Measurements from ENCODE around the gene SMIM22.
"Not testable (repeated sequence)": the region's sequence is repeated elsewhere in the genome, so short reads cannot be mapped to it uniquely, and the experiment has no call there.

Gene SMIM22

DNA sequence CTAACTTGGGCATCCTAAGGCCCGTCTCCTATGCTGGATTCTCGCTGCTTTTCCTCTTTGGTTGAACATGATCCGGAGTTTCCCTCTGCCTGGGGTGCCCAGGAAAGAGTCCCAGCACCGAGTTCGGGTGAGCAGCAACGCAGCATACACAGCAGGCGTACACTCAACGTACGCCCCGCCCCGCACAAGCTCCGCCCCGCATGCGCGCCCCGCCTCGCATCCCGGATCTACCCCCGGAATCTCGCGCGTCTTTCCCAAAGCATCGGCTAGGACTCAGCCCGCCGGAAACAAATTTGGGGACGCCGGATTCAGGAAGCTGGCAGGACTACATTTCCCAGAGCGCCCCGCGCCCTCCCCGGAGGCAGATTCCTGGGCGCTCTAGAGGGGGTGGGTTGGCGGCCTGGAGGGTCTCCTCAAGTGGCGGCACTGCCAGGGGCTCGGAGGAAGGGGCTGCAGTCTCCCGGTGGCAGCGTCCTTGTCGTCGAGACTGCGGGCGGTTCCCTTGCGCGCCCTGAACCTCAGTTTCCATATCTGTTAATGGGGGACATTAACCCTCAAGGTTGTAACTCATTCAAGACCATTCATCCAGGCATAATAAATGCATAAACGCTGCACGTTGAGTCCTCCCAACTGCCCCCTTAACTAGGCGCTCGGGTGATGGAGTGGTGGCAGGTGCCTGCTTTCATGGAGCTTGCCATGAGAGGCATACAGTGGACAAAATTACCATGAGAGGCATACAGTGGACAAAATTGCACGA is 26.4 kb upstream of the SMIM22 start:
- DNase-seq (ENCODE audit: low spot score), result peak; percentile 98

DNA sequence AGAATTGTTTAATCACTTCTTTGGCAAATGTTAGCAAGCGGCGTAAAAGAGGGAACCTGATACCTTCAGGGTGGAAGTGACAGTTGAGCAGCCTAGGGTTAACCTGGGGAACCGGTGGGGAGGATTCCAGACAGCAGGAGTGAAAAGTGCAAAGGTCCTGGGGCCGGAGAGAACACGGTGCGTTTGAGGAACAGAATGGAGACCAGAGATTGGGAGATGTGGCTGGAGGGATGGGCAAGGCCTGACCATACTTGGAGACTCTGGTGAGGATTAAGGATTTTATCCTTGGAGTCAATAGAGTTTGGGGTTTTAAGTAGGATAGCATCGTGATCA is 25.9 kb upstream of the SMIM22 start:
- DNase-seq (ENCODE audit: low spot score), result no peak

DNA sequence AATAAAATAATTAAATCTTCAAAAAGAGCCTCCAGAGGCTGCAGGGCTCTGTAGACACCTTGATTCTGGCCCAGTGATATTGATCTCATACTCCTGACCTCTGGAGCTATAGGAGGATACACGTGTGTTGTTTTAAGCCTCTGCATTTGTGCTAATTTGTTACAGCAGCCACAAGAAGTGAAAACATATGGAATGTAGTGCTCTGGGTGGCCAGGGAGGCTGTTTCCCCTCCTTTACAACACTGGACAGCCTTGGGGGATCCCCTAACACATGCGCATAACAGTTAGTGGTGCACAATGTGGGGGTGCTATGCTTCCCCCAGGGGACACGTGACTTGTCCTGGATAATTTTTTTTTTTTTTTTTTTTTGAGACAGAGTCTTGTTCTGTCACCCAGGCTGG is 23.5 kb upstream of the SMIM22 start:
- no peak for DNase-seq (ENCODE audit: low spot score)

DNA sequence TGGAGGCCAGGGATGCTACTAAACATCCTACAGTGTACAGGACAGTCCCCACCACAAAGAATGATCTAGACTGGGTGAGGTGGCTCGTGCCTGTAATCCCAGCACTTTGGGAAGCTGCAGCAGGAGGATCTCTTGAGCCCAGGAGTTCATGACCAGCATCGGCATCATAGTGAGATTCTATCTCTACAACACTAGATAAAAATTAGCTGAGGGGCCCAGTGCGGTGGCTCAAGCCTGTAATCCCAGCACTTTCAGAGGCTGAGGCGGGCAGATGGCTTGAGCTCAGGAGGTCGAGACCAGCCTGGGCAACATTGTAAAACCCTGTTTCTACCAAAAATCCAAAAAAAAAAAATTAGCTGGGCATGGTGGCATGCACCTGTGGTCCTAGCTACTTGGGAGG is 22.8 kb upstream of the SMIM22 start:
- no peak for DNase-seq (ENCODE audit: low spot score)

DNA sequence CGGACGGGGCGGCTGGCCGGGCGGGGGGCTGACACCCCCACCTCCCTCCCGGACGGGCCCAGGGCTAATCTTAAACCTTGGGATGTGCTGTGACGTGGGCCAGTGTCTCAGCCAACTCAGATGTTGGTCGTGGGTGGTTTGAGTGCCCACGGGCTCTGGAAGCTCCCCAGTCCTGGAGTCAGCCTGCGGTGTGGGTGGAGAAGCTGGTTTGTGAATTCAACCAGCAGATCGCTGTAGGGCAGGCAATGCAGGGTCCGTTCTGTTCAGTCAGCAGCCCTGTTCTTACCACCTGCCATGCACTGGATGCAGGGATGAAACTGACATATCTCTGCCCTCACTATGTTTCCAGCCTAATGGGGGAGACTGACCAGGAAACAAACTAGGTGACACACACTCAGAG is 20.2 kb upstream of the SMIM22 start:
- no peak for DNase-seq (ENCODE audit: low spot score)

DNA sequence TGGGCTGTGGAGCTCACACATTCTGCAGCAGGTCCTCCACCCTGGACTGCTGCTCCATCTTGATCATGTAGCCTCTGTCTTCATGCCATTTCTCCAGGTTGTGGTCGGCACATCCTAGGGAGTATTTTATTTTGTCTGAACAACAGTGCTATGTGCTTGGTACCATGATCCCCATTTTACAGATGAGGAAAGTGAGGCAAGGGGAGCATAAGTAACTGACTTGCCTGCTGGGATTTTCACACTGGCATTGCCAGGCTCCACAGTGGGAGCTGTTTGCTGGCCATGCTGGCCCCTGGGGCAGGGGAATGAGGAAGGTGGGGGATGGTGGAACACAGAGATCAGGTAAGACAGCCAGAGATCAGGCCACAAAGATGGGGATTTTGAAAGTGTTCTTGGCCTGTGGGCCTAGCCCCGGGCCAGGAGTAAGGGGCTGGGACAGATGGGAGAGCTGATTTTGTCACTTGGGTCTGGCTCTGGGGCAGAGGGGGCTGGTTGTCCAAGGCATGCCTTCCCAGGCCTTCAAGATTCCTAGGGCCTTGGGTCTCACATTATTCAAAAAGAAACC is 18.9 kb upstream of the SMIM22 start:
- no peak for DNase-seq (ENCODE audit: low spot score)

DNA sequence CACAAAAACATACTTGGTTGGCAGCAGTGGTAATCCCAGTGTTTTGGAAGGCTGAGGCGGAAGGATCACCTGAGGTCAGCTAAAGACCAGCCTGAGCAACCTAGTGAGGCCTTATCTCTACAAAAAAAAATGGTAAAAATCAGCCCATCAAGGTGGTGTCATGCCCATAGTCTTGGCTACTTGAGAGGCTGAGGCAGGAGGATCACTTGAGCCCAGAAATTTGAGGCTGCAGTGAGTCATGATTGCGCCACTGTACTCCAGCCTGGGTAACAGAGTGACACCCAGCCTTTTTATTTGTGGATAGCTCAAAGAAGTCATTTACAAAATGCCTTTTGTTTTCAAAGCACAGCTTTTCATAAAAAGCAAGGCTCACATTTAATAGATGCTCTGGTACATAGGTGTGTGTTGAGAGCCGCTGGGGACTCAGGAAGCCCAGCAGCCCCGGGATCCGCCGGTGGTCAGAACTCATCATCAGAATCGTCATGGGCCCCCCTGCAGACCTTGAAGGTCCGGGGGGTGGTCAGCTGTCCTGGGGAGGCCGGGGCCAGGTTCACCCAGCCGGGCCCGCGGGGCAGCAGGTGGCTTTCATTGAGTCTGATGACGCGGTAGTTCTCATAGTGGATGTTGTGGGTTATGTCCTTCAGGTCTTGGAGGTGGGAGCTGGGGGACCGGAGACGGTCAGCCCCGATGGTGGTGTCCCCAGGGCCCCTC is 17.7 kb upstream of the SMIM22 start:
- no peak for DNase-seq (ENCODE audit: low spot score)

DNA sequence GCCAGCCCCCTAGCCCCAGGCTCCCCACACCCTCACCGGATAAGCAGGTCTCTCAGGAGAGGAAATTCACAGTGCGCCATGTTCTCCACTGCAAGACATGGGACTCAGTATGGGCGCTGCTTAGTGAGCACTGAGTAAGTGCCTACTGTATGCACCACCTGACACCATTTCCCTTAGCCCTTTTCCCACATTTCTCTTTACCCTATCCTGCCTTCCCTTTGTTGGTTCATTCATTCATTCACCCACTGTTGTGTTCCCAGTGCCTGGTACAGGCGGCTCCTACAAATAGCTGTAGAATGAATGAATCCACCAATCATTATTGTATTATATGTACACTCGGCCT is 17.1 kb upstream of the SMIM22 start:
- no peak for DNase-seq (ENCODE audit: low spot score)

DNA sequence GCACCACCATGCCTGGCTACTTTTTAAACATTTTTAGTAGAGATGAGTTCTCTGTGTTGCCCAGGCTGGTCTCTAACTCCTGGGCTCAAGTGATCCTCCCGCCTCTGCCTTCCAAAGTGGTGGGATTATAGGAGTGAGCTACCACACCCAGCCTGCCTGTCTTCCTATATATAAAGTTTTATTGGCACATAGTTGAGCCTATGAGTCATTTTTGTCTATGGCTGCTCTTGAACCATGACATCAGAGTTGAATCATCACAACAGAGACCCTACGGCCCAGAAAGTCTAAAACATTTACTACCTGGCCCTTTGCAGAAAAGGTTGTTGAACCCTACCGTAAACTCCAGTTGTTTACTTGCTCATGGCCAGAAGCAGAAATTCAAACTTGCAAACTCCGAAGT is 14.9 kb upstream of the SMIM22 start:
- no peak for DNase-seq (ENCODE audit: low spot score)

DNA sequence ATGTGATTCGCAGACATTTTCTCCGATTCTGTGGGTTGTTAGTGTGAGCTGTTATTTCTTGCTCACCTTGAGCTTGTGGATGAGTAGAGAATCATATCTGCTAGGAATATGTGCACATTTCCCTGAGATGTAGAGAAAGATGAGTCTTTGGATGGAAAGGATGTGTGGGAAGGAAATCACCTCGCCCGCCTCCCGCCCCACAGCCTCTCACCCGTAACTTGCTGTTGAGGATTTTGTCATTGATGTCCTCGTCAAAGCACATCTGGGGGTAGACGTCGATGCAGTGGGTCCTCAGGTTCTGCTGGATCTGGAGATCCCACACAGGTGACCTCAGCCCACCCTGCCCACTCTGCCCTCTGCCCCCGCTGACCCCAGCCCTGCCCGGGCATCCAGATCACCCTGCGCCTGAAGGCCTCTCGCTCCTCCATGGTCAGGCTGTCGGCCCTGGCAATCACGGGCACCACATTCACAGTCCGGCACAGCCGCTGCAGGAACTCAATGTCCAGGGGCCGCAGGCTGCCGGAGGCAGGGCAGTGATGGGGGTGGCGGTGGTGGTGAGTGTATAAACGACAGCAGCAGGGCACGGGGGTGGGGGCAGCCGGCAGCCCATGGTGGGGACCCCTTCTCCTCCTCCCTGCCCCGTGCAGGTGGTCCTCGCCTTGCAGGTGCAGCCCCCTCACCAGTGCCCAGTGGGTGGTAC is 11.8 kb upstream of the SMIM22 start:
- DNase-seq (ENCODE audit: low spot score), result no peak

DNA sequence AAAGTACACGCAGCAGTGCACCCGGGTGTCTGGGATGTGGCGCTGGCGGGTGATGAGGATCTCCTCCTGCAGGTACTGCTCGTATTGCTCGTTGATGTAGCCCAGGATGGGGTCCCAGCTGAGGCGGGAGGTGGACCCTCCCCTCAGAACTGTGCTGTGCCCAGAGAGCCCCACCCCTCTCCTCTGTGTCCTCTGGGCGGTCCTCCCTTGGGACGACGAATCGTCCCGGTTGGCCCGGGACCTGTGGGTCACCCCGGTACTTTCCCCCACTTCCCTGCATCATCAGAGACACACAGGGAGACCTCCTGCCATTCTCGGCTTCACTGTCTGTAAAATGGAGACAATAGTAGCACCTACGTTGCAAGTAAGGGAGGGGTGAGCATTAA is 11.2 kb upstream of the SMIM22 start:
- no peak for DNase-seq (ENCODE audit: low spot score)

DNA sequence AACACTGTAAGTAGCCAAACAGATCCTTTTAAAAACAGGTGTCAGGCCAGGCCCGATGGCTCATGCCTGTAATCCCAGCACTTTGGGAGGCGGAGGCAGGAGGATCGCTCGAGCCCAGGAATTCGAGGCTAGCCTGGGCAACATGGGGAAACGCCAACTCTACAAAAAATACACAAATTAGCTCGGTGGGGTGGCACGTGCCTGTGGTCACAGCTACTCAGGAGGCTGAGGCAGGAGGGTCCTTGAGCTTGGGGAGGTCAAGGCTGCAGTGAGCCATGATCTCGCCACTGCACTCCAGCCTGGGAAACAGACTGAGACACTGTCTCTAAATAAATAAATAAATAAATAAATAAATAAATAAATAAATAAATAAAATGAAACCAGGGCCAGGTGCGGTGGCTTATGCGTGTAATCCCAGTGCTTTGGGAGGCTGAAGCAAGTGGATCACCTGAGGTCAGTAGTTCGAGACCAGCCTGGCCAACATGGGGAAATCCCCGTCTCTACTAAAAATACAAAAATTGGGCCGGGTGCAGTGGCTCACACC is 10.7 kb upstream of the SMIM22 start:
- not testable (repeated sequence) for DNase-seq (ENCODE audit: low spot score)

DNA sequence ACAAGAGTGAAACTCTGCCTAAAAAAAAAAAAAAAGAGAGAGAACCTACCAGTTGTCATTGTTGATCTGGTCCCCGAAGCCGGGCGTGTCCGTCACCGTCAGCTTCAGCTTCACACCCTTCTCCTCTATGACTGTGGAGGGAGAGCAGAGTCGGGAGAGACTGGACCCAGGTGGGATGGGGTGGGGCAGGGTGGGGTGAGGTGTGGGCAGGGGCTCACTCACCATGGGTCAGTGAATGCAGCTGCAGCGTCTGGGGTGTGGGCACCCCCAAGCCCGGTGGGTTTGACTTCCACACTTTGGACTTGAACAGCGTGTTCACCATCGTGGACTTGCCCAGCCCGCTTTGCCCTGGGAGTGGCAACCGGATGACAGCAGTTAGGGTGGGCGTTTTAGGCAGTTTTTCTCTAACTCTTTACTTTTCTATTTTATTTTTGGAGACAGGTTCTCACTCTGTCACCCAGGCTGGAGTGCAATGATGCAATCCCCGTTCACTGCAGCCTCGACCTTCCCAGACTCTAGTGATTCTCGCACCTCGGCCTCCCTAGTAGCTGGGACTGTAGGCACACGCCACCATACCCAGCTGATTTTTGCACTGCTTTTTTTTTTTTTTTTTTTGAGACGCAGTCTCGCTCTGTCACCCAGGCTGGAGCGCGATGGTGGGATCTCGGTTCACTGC is 9.3 kb upstream of the SMIM22 start:
- no peak for DNase-seq (ENCODE audit: low spot score)

DNA sequence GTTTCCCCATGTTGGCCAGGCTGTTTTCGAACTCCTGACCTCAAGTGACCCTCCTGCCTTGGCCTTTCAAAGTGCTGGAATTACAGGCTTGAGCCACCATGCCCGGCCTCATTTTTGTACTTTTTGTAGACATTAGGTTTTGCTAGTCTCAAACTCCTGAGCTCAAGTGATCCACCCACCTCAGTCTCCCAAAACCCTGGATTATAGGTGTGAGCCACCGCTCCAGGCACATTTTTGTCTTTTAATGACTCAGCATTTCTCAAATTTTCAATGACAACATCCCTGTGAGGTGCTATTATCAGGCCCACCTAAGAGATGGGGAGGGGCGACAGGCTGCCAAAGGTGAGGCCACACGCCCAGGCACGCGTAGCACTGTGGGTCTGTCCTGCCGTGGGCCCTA is 8.1 kb upstream of the SMIM22 start:
- no peak for DNase-seq (ENCODE audit: low spot score)

DNA sequence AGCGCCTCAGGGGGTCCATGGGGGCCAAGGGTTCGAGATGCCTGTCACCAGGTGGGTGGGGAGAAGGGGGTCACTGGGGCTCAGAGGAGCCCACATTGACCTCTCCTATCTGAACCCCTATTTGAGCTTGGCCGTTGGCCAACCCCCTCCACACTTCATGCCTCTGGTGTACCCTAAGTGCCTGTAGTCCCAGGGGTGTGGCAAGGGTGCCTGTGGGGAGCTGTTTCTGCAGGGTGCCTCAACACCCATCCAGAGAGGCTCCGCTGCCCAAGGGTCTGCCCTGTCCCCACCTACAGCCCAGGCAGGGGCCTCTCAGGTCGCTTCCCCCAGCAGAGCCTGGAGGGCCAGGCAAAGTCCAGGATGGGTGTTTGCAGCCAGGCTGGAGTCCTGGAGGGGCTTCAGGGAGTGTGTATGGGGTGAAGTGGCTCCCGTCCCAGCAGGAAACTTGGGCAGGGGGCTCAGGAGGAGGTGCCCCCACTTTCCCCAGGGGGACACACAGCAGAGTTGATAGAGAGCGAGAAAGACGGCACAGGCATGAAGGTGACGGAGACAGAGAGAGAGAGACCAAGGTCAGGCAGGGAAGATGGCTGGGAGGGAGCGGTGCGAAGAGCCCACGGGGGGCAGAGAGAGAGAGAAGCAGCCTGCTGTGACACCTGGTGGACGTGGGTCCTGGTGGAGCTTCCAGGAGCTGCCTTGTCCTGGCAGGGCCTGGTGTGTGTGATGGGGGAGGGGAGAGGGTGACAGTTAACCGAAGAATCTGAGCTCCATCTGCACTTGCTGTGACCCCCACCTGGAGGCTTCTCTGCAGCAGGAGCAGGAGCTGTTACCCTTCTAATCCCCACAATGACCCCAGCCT is 7.3 kb upstream of the SMIM22 start, which contains the start of gene SEPTIN12:
SEPTIN12 (minus strand) TSS at position 719 of the 856 bp plus-strand sequence; CDS start at position 19, 700 bp downstream.
- DNase-seq (ENCODE audit: low spot score), result no peak

DNA sequence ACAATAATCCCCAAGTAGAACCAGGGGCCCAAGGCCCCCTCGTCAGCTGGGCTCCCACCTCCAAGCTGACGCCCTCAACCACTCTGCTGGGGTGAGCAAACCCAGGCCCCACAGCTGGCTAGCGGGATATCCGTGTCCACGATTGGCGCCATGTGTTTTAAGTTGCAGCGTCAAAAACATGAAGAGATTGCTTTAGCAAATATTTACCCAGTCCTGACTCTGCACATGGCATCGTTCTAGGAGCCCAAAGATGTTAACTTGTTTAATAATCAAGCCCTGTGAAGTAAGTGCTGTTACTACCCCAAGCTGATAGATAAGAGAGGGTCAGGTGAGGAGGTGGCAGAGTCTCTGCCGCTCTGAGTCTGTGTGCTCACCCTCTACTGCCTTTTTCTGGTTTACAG is 6.7 kb upstream of the SMIM22 start:
- no peak for DNase-seq (ENCODE audit: low spot score)

DNA sequence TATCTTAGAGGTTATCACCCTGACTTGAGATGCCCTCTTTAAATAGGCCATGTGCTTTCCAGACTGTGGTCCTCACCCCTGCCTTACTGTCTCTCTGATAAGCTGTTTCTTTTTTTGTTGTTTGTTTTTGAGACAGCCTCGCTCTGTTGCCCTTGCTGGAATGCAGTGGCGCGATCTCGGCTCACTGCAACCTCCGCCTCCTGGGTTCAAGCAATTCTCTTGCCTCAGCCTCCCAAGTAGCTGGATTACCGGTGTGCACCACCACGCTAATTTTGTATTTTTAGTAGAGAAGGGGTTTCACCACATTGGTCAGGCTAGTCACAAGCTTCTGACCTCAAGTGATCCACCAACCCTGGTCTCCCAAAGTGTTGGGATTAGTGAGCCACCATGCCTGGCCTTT is 6.3 kb upstream of the SMIM22 start:
- DNase-seq (ENCODE audit: low spot score), result no peak

DNA sequence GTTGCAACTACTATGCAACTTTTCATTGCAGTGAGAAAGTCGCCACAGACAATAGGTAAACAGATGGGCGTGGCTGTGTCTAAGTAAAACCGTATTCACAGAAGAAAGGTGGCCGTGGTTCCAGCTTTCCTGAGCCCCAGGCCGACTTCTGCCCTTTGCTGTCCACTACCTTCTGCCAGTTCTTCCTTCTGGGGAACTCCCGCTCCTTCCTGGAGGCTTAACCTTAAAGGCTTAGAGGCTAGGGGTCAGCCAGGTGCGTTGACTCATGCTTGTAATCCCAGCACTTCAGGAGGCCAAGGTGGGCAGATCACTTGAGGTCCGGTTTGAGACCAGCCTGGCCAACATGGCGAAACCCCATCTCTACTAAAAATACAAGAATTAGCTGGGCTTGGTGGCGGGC is 4.9 kb upstream of the SMIM22 start:
- DNase-seq (ENCODE audit: low spot score), result no peak

DNA sequence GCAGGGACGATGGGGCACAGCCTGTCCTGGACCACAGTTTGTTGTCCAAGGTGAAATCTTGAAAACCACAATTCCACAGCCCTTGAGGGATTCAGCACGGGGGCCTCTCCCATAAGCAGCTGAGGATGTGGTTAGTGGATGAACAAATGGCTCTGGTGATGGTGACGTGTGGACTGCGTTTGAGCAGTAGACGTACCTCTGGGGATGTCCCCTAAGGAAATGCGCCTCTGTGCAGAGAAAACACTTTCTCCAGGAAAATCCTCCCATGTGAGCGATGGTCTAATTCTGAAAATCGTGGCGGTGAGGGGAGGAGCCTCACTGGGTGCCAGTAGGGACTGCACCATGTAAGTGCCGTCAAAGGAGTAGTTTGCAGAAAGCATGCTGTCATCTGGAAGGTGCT is 4.3 kb upstream of the SMIM22 start:
- no peak for DNase-seq (ENCODE audit: low spot score)

DNA sequence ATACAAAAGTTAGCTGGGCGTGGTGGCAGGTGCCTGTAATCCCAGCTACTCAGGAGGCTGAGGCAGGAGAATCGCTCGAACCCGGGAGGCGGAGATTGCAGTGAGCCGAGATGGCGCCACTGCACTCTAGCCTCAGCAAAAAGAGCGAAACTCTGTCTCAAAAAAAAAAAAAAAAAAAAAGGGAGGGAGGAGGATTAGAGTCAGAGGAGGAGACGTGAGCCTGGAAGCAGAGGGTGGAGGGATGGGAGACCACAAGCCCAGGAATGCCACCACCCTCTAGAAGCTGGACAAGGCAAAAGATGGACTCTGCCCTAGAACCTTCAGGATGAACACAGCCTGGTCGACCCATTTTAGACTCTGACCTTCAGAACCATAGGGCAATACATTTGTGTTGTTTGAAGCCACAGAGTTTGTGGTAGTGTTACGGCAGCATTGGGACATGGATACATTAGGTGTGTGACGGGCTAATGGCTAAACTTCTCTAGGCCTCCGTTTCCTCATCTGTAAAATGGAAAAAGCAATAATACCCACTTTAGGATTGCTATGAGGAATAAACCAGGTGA is 2.1 kb upstream of the SMIM22 start:
- no peak for DNase-seq (ENCODE audit: low spot score)
